Motor neuron (in vitro differentiated cells): ENCODE measurements around the gene HSPB1. TPM values are rescaled to one million over a fixed set of nuclear protein-coding genes. Genes with fewer than 3 reads are reported as not detected.
A peak's percentile ranks its signal among the peaks of the same experiment; 100 is the strongest.
"Not testable (repeated sequence)": the region's sequence is repeated elsewhere in the genome, so short reads cannot be mapped to it uniquely, and the experiment has no call there.

ENCODE experiments used
- ATAC-seq, 8 experiments: fragments of 200-7000 bp; cut with Tn5 transposase; replicated peaks in 6 of 8; 2 replicates each; pipeline ENCODE4 v1.8.0; 2021; ENCODE audit warnings: mild to moderate bottlenecking in 8 of 8, moderate library complexity in 8 of 8
- H3K27ac ChIP-seq, 2 donors: fragments of 250-450 bp; sonication (Bioruptor Pico); 2 replicates each; pipeline ENCODE4 v1.9.0; 2021; ENCODE audit warnings: antibody characterized with exemption in 2 of 2, mild to moderate bottlenecking in 2 of 2, moderate library complexity in 1 of 2
- H3K4me1 ChIP-seq, 2 donors: fragments of 250-450 bp; sonication (Bioruptor Pico); replicated peaks in 1 of 2; 2 replicates each; pipeline ENCODE4 v1.6.1; 2021; ENCODE audit warnings: antibody characterized with exemption in 2 of 2, mild to moderate bottlenecking in 2 of 2, moderate library complexity in 1 of 2
- H3K4me3 ChIP-seq, 5 donors: fragments of 250-450 bp; sonication (Bioruptor Pico); 2 replicates each; pipeline ENCODE4 v1.9.0; 2021; ENCODE audit warnings: antibody characterized with exemption in 5 of 5, mild to moderate bottlenecking in 5 of 5, moderate library complexity in 4 of 5
- WGBS, 10 experiments: fragments of 450-650 bp; shearing (Covaris generic); methylation state at CpG; one replicate each; pipeline ENCODE4 v1.0.0; 2022; 5-methylcytosine and 5-hydroxymethylcytosine counted together
- in situ Hi-C, 9 experiments: fragments of 400-800 bp; cut with MboI; loops; one replicate each; pipeline ENCODE4 v1.15.0; 2021; ENCODE audit warnings: low sequenced_read_pairs in 9 of 9, low pct_unique_long_range_greater_than_20kb in 2 of 9; ENCODE audit not compliant: unreplicated experiment in 9 of 9
- total RNA-seq, 8 experiments: library from RNA; unstranded; fragments of 300-600 nt; gene quantifications; 2 replicates each; pipeline versions ENCODE4 v1.2.3 to v1.2.4, GENCODE V29; 2022

The HSPB1 gene
- total RNA-seq, 8 experiments from 2014 or later = 44.0 to 193 (median 120) TPM

DNA sequence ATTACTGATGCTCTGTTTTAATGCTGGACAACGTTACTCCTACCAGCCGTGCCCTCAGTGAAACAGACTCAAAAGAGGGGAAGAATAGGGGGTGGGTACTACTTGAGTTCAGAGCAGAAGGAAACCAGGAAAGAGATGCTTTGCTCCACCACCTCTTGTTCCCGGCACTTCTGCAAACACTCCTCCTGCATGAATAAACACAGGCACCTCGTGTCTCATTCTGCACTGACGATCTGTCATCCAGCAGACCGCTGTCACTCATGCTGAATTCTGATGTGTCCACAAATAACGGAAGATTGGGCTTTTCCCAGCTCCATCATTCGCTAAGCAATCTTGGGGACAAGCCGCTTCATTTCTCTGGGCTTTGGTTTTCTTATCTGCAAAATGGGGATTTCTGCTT lies 29.6 kb downstream of the HSPB1 start:
- Histone ChIP-seq H3K4me1 (no peaks in the 10 kb centered on the region), H3K27ac (no peak overlapping the region), H3K4me3 (no peak overlapping the region)
- 67 to 100% (median 90%) methylated on average over 1 to 6 of the region's 9 CpGs; no CpG with 5 or more reads in 1 of the 10 experiments for WGBS, 10 experiments
- peak in 1 of 8 experiments; percentile 42 for ATAC-seq
- in situ Hi-C loops = no loop called here

DNA sequence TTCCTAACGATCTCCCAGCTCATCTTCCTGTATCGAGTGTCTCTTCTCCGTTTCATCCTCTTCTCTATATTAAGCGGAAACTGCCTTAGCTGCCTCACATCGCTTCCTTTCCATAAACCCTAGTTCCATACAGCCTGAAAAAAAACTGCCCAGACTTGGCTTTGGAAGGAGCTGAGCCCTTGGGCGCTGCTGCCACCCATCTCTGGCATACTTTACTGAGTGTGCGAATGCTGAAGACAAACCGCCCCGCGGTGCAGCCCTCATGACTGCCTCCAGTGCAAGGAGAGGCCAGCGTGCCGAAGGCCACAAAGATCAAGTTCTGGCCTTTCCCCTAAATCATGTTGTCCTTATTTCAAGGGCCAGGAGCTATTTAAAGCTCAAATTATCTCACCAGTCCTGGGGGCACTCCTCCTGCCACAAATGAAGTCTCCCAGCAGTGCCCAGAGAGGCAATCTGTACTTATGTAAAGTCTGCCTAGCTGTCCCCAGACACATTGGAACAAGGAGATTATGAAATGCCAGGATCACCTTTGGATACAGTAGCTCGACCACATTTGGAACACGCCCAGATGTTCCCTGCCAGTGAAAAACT lies 31.1 kb downstream of the HSPB1 start:
- ATAC-seq = no peak
- peaks cover 2 to 8% of the 10 kb centered on the region in 2 donors for H3K4me1 ChIP-seq
- no peak overlapping the region for H3K27ac ChIP-seq
- 78 to 100% (median 96%) methylated on average over 1 to 13 of the region's 14 CpGs for WGBS, 10 experiments
- in situ Hi-C loops = no loop called here
- H3K4me3 ChIP-seq = no peak overlapping the region

DNA sequence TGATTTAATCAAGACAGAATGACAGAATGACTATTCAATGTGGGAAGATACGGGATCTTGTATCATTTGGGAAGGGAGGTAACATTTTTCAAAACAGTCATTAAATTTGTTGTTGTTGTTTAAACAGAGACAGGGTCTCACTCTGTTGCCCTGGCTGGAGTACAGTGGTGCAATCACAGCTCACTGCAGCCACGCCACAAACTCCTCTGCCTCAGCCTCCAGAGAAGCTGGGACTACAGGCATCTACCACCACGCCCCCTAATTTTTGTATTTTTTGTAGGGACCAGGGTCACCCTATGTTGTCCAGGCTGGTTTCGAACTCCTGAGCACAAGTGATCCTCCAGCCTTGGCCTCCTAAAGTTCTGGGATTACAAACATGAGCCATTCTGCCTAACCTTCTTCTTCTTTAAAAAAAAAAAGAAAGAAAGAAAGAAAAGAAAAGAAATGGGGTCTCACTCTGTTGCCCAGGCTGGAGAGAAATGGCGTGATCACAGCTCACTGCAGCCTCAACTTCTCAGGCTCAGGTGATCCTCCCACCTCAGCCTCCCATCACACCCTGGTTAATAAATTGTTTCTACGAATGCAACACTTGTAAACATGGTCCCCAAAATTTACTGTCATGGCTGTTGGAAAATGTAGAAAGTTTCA lies 32.0 kb downstream of the HSPB1 start:
- WGBS, 10 experiments = 86 to 100% (median 100%) methylated on average over 3 to 6 of the region's 6 CpGs; no CpG with 5 or more reads in 2 of the 10 experiments
- ATAC-seq = no peak
- H3K4me1 ChIP-seq = peaks cover 3 to 12% of the 10 kb centered on the region in 2 donors
- in situ Hi-C loops = no loop called here
- H3K27ac ChIP-seq = no peak overlapping the region
- H3K4me3 ChIP-seq = no peak overlapping the region

DNA sequence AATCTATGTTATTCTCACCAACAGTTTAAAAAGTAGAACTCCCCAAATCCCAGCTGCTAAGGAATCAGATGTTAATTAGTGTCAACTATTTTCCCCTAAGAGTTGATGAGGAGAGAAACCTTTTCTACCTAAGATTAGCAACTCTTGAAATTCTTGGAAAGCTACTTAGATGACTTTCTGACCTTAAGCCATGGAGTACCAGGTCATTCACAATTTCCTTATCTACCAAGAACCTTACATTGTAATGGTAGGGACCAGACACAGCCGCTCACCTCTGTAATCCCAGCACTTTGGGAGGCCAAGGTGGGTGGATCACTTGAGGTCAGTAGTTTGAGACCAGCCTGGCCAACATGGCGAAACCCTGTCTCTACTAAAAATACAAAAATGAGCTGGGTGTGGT lies 32.9 kb downstream of the HSPB1 start:
- ATAC-seq, in situ Hi-C loops, H3K4me3 ChIP-seq, H3K27ac ChIP-seq: not testable (repeated sequence)
- H3K4me1 ChIP-seq = peaks cover 3 to 12% of the 10 kb centered on the region in 2 donors
- WGBS, 10 experiments = 92 to 100% (median 100%) methylated on average over 1 to 2 of the region's 2 CpGs; no CpG with 5 or more reads in 7 of the 10 experiments

DNA sequence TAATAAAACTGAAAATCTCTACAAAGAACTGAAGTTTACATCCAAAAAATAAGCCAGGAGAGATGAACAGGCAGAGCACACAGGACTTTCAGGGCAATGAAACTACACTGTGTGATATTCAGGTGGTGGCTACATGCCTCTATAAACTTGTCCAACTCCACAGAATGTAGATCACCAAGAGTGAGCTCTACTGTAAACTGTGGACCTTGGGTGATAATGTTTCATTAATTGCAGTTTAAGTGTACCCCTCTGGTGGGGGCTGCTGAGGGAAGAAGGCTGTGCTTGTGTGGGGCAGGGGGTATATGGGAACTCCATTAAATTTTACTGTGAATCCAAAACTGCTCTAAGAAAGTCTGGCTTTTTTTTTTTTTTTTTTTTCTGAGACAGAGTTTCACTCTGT lies 33.6 kb downstream of the HSPB1 start:
- ATAC-seq = no peak
- no peak overlapping the region for H3K4me3 ChIP-seq
- in situ Hi-C loops = no loop called here
- H3K4me1 ChIP-seq = peaks cover 3 to 12% of the 10 kb centered on the region in 2 donors
- no peak overlapping the region for H3K27ac ChIP-seq

DNA sequence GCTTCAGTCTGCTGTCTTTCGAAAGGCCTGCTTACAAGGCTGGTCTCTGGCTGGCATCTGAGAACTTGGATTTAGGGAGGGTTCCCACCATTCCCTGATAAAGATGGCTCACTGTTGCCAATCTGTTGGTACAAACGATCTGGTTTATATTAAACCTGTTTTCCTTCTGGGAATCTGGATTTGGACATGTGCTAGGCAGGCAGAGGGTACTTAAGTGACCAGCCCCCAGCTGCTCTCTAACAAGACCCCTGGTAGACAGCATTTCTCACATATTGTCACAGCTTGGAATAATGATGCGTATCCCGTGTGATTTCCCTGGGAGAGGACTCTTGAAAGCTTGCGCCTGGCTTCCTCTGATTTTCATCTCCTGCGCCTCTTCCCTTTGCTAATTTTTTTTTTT lies 34.7 kb downstream of the HSPB1 start:
- in situ Hi-C loops = no loop called here
- 67 to 100% (median 95%) methylated on average over 2 to 6 of the region's 6 CpGs; no CpG with 5 or more reads in 3 of the 10 experiments for WGBS, 10 experiments
- peaks cover 3 to 12% of the 10 kb centered on the region in 2 donors for H3K4me1 ChIP-seq
- no peak overlapping the region for H3K4me3 ChIP-seq
- H3K27ac ChIP-seq = no peak overlapping the region
- no peak for ATAC-seq

DNA sequence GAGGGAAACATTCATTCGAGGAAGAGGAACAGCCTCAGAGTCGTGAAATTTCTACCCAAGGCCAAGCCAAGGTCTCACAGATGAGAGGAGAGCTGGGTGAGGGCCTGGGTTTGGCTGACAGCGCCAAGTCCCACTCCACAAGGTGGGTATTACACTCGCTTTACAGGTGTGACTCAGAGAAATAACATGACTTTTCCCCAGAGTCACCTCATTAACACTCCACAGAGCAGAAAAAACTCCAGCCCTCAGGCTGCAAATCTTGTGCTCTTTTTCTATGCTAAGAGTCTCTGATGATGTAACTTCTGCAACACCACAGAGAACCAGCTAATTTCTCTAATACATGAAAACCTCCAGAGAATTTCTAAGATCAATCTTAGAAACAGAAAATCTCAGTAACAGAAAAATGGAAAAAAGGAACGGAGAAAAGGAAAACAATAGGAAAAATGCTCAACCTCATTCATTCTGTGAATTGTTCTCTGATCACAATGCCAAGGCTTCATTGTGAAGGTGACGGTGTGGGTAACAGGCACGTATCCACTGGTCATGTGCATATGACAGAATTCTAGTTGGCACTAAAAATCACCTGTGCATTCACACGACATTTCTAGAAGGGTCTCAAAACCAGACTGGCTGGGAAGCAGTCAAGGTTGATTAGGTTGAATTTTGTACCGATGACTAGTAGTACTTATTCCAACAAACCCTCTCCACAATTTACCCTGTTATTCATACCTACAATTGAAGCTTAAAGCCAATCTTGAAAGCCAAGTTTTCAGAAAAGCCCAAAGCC lies 36.0 kb downstream of the HSPB1 start:
- Histone ChIP-seq H3K4me1 (peaks cover 3 to 12% of the 10 kb centered on the region in 2 donors), H3K27ac (peak overlapping the region; percentile 24 to 82), H3K4me3 (no peak overlapping the region)
- WGBS, 10 experiments = 67 to 100% (median 82%) methylated on average over 1 to 8 of the region's 9 CpGs
- in situ Hi-C loops = no loop called here
- peak in 7 of 8 experiments; percentile 14 to 92 (median 76) for ATAC-seq

DNA sequence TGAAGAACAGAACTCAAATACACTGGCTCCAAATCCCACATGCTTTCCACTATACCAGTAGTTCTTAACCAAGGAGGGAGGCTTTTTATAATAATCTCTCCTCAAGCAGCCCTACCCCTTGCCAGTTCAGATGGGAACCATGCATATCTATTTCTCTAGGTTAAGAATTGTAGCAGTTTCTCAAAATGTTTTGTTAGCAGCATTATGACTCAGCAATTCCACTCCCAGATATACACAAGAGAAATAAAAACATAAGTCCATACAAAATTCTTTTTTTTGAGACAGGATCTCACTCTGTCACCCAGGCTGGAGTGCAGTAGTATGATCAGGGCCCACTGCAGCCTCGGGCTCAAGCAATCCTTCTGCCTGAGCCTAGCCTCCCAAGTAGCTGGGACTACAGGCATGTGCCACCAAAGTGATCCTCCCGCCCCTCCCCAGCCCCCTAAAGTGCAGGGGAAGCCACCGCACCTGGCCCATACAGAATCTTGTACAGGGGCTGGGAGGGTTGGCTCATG lies 38.2 kb downstream of the HSPB1 start:
- ATAC-seq = peak in 5 of 8 experiments; percentile 9 to 55 (median 23)
- 80% methylated on average over 1 of the region's 3 CpGs; no CpG with 5 or more reads in 9 of the 10 experiments for WGBS, 10 experiments

DNA sequence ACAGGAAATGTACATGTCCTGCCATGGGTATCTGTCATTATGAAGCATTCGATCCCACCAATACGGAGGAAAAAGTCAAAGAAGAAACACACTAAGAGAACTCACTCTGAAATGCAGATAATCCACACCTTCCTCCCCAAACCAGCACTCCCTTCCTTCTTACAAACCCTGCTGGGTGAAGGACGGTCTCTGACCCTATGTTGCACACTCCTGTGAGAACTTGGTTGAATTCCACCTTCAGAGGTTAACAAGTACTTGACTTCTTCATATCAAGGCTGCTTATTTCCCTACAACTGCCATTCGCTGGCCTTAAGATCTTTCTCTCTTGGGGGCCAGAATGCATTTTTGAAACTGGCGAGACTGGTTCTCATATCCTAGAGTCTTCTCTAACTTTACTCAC lies 39.7 kb downstream of the HSPB1 start:
- no peak overlapping the region for H3K4me3 ChIP-seq
- in situ Hi-C loops = no loop called here
- no peak for ATAC-seq
- 57 to 100% (median 92%) methylated on average over 1 to 5 of the region's 5 CpGs for WGBS, 10 experiments
- H3K4me1 ChIP-seq = peaks cover 3 to 12% of the 10 kb centered on the region in 2 donors
- H3K27ac ChIP-seq = no peak overlapping the region

More for the DNA sequence above, 38.2 kb downstream of the HSPB1 start:
- H3K4me3 ChIP-seq = no peak overlapping the region
- H3K27ac ChIP-seq = no peak overlapping the region
- peaks cover 3 to 12% of the 10 kb centered on the region in 2 donors for H3K4me1 ChIP-seq
- in situ Hi-C loops = no loop called here

DNA sequence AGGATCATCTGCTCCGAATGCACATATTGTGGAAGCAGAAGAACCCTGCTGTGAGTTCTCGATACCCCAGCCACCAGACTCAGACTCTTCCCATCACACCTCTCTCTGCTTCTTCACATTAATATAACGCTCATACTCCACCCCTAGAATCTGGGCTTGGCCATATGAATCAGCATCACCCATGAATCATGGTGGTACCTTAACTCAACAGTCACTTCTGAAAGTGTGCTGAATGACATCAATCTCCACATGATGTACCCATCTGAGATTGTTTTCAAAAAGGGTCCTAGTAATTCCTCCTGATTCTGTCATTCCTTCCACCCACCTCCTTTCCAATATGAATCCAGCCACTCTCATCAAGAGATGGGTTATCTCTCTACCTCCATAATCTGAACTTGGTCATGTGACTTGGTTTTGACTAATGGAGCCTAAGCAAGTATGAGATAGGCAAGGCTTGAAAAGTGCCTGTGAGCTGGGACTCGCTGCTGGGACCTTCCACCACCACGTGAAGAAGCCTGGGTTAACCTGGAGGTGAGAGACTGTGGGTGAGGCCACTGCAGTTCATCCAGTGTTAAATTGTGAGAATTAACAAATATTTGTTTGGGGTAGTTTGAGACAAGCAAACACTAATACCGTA lies 40.9 kb downstream of the HSPB1 start:
- Histone ChIP-seq H3K4me1 (peaks cover 3 to 6% of the 10 kb centered on the region in 2 donors), H3K4me3 (no peak overlapping the region), H3K27ac (no peak overlapping the region)
- in situ Hi-C loops = no loop called here
- WGBS, 10 experiments = 42 to 100% (median 90%) methylated on average over 2 to 5 of the region's 6 CpGs; no CpG with 5 or more reads in 2 of the 10 experiments
- peak in 6 of 8 experiments; percentile 4 to 33 (median 15) for ATAC-seq

DNA sequence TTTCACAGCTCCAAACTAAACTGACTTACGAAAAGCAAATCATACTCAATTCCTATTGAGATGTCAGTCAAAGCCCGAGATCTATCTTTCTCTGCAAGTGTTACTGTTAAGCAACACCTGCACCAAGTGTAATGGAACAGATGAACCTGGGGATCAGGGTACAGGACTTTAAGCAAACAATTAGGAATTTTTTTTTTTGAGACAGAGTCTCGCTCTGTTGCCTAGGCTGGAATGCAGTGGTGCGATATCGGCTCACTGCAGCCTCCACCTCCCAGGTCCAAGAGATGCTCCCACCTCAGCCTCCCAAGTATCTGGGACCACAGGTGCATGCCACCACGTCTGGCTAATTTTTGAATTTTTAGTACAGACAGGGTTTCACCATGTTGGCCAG lies 41.5 kb downstream of the HSPB1 start:
- in situ Hi-C loops = no loop called here
- WGBS, 10 experiments = 80 to 100% (median 100%) methylated on average over 1 to 3 of the region's 6 CpGs; no CpG with 5 or more reads in 3 of the 10 experiments
- Histone ChIP-seq H3K4me3 (no peak overlapping the region), H3K4me1 (peaks cover 0 to under 1% of the 10 kb centered on the region in 2 donors), H3K27ac (no peak overlapping the region)
- no peak for ATAC-seq

DNA sequence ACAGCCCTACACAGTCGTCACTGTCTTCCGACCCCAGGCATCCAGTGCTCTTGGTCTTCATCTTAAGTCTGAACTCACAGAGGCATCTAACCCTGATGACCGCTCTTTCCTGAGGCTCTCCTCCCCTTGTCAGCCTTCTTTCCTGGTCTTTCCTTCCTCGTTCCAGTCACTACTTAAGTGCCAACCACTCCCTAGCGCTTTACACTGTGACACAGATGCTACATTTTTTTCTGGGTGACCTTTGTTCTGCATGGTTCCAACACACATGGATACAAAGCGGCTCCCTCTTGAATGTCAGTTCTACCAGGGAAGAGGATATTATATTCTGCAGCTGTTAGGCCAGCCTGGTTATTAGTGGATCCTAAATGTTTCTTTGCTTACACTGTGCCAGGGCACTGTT lies 43.6 kb downstream of the HSPB1 start:
- no peak overlapping the region for H3K27ac ChIP-seq
- 75 to 100% (median 96%) methylated on average over 1 to 6 of the region's 6 CpGs for WGBS, 10 experiments
- in situ Hi-C loops = no loop called here
- no peak for ATAC-seq
- H3K4me3 ChIP-seq = no peak overlapping the region
- no peaks in the 10 kb centered on the region for H3K4me1 ChIP-seq

DNA sequence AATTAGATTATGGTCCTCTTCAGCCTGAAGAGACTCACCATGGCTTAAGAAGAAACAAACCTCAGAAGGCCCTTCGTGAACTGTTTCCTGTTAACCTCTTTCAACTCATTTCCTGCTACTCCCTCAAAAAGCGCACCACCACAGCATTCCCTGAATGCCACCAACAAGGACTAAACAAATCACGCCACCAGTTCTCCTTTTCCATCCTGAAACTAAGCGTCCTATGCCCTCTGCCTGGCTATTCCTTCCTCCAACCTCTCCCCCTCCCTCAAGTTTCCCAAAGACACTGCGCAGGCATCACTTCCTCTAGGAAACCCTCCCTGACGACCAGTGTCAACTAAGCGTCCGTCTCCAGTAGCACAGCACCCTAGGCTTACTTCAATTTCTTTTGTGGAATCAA lies 44.3 kb downstream of the HSPB1 start:
- Histone ChIP-seq H3K4me3 (no peak overlapping the region), H3K27ac (no peak overlapping the region), H3K4me1 (no peaks in the 10 kb centered on the region)
- in situ Hi-C loops = no loop called here
- no peak for ATAC-seq
- WGBS, 10 experiments = 81 to 100% (median 100%) methylated on average over 1 to 8 of the region's 8 CpGs; no CpG with 5 or more reads in 1 of the 10 experiments
